Kidney glomerular epithelial cell (primary cell): ENCODE data around the gene ARMC2.
"Not testable (repeated sequence)": the region's sequence is repeated elsewhere in the genome, so short reads cannot be mapped to it uniquely, and the experiment has no call there.

Experiments used
- DNase-seq: peaks from one replicate; lab custom pipeline; 2025; lab: John Stamatoyannopoulos, UW

The ARMC2 gene

GRCh38 chr6:108952776-108953486 lies 104.7 kb downstream of the ARMC2 start:
- no peak for DNase-seq

- no peak for DNase-seq
These were observed 105.5 kb downstream of the ARMC2 start for GRCh38 chr6:108953681-108954080.

- DNase-seq = no peak
These were observed 107.2 kb downstream of the ARMC2 start for GRCh38 chr6:108955329-108955949.

- DNase-seq = no peak
These were observed 109.0 kb downstream of the ARMC2 start for GRCh38 chr6:108957221-108957620.

GRCh38 chr6:108958900-108959770 lies 110.9 kb downstream of the ARMC2 start:
- DNase-seq = no peak

GRCh38 chr6:108959972-108960582 lies 111.9 kb downstream of the ARMC2 start:
- no peak for DNase-seq

GRCh38 chr6:108960601-108961000 lies 112.4 kb downstream of the ARMC2 start:
- DNase-seq = no peak

GRCh38 chr6:108961077-108961476 lies 112.9 kb downstream of the ARMC2 start:
- DNase-seq = no peak

- DNase-seq = no peak
These were observed 113.8 kb downstream of the ARMC2 start for GRCh38 chr6:108961985-108962384.

- DNase-seq = no peak
These were observed 118.0 kb downstream of the ARMC2 start for GRCh38 chr6:108966251-108966650.

- peak; percentile 25 for DNase-seq
These were observed 118.9 kb downstream of the ARMC2 start for GRCh38 chr6:108966855-108967755.

GRCh38 chr6:108968325-108969316 lies 120.4 kb downstream of the ARMC2 start:
- no peak for DNase-seq

GRCh38 chr6:108969776-108970175 lies 121.6 kb downstream of the ARMC2 start:
- DNase-seq = no peak

GRCh38 chr6:108974201-108974600 lies 126.0 kb downstream of the ARMC2 start:
- DNase-seq = no peak

- not testable (repeated sequence) for DNase-seq
These were observed 130.4 kb downstream of the ARMC2 start for GRCh38 chr6:108978638-108979037.

- no peak for DNase-seq
These were observed 134.2 kb downstream of the ARMC2 start for GRCh38 chr6:108982154-108983113.

- DNase-seq = no peak
These were observed 134.9 kb downstream of the ARMC2 start for GRCh38 chr6:108983151-108983550.

- no peak for DNase-seq
These were observed 137.1 kb downstream of the ARMC2 start for GRCh38 chr6:108985301-108985700.

- DNase-seq = no peak
These were observed 138.9 kb downstream of the ARMC2 start for GRCh38 chr6:108987156-108987555.
